Measurements from ENCODE around the gene MRPL52. TPM values are rescaled to one million over a fixed set of nuclear protein-coding genes. Genes with fewer than 3 reads are reported as not detected.

The MRPL52 gene
- total and polyA plus RNA-seq, 2 of the 13 experiments (the other 11 are each of a cell fraction or from before 2014, with no cell fraction given) = 118 to 329 TPM

DNA sequence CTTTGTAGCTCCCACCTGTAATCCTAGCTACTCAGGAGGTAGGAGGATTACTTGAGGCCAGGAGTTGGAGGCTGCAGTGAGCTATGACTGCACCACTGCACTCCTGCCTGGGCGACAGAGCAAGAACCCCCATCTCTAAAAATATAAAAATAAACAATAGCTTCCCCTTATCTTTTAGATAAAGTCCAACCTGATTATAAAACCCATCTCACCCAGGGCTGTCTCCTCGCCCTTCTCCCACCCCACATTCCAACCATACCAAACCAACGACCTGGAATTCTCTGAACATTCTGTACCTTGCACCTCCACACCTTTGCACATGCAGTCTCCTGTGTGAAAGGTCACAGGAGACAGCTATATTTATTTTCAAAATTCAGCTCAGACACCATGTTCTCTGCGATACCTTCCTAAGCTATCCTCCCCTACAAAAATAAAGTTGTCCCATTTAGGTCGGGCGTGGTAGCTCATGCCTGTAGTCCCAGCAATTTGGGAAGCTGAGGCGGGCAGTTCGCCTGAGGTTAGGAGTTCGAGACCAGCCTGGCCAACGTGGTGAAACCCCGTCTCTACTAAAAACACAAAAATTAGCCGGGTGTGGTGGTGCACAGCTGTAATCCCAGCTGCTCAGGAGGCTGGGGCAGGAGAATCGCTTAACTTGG, 22.1 kb upstream of the MRPL52 start (continued):
- TF ChIP-seq, protein P1, sequence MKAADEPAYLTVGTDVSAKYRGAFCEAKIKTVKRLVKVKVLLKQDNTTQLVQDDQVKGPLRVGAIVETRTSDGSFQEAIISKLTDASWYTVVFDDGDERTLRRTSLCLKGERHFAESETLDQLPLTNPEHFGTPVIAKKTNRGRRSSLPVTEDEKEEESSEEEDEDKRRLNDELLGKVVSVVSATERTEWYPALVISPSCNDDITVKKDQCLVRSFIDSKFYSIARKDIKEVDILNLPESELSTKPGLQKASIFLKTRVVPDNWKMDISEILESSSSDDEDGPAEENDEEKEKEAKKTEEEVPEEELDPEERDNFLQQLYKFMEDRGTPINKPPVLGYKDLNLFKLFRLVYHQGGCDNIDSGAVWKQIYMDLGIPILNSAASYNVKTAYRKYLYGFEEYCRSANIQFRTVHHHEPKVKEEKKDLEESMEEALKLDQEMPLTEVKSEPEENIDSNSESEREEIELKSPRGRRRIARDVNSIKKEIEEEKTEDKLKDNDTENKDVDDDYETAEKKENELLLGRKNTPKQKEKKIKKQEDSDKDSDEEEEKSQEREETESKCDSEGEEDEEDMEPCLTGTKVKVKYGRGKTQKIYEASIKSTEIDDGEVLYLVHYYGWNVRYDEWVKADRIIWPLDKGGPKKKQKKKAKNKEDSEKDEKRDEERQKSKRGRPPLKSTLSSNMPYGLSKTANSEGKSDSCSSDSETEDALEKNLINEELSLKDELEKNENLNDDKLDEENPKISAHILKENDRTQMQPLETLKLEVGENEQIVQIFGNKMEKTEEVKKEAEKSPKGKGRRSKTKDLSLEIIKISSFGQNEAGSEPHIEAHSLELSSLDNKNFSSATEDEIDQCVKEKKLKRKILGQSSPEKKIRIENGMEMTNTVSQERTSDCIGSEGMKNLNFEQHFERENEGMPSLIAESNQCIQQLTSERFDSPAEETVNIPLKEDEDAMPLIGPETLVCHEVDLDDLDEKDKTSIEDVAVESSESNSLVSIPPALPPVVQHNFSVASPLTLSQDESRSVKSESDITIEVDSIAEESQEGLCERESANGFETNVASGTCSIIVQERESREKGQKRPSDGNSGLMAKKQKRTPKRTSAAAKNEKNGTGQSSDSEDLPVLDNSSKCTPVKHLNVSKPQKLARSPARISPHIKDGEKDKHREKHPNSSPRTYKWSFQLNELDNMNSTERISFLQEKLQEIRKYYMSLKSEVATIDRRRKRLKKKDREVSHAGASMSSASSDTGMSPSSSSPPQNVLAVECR (CRISPR knock-in tag; IDR thresholded peaks at IDR 0.05; ENCODE audit: borderline replicate concordance) = no peak
- TF ChIP-seq, protein P2, sequence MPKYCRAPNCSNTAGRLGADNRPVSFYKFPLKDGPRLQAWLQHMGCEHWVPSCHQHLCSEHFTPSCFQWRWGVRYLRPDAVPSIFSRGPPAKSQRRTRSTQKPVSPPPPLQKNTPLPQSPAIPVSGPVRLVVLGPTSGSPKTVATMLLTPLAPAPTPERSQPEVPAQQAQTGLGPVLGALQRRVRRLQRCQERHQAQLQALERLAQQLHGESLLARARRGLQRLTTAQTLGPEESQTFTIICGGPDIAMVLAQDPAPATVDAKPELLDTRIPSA (CRISPR knock-in tag; IDR thresholded peaks at IDR 0.05; ENCODE audit: borderline replicate concordance) = no peak
- TF ChIP-seq ZNF331 (CRISPR knock-in tag; IDR thresholded peaks at IDR 0.05) (peak; percentile 54), GATAD1 (CRISPR knock-in tag; IDR thresholded peaks at IDR 0.05) (no peak), CENPT (CRISPR knock-in tag; IDR thresholded peaks at IDR 0.05; ENCODE audit: low read depth) (no peak), KMT2B (CRISPR knock-in tag; IDR thresholded peaks at IDR 0.05) (no peak), ZSCAN20 (CRISPR knock-in tag; IDR thresholded peaks at IDR 0.05; ENCODE audit: borderline replicate concordance) (no peak), ATAD3A (CRISPR knock-in tag; IDR thresholded peaks at IDR 0.05) (no peak), MTA1 (CRISPR knock-in tag; IDR thresholded peaks at IDR 0.05; ENCODE audit: borderline replicate concordance) (no peak), SNAPC2 (CRISPR knock-in tag; IDR thresholded peaks at IDR 0.05) (no peak), ZKSCAN8 (CRISPR knock-in tag; IDR thresholded peaks at IDR 0.05; ENCODE audit: borderline replicate concordance) (no peak), ZFY (CRISPR knock-in tag; IDR thresholded peaks at IDR 0.05) (no peak), NR2C2 (CRISPR knock-in tag; IDR thresholded peaks at IDR 0.05; ENCODE audit: borderline replicate concordance) (peak; percentile 65; the same call in 1 of the 2 replicates), RFX1 (IDR thresholded peaks at IDR 0.05) (no peak), ZNF235 (CRISPR knock-in tag; IDR thresholded peaks at IDR 0.05; ENCODE audit: borderline replicate concordance) (no peak), HNRNPUL1 (IDR thresholded peaks at IDR 0.05; ENCODE audit: low read depth, low read length) (no peak)
- TF ChIP-seq, protein P3, sequence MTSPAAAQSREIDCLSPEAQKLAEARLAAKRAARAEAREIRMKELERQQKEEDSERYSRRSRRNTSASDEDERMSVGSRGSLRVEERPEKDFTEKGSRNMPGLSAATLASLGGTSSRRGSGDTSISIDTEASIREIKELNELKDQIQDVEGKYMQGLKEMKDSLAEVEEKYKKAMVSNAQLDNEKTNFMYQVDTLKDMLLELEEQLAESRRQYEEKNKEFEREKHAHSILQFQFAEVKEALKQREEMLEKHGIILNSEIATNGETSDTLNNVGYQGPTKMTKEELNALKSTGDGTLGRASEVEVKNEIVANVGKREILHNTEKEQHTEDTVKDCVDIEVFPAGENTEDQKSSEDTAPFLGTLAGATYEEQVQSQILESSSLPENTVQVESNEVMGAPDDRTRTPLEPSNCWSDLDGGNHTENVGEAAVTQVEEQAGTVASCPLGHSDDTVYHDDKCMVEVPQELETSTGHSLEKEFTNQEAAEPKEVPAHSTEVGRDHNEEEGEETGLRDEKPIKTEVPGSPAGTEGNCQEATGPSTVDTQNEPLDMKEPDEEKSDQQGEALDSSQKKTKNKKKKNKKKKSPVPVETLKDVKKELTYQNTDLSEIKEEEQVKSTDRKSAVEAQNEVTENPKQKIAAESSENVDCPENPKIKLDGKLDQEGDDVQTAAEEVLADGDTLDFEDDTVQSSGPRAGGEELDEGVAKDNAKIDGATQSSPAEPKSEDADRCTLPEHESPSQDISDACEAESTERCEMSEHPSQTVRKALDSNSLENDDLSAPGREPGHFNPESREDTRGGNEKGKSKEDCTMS (CRISPR knock-in tag; conservative IDR thresholded peaks at IDR 0.05) = no peak
- TF ChIP-seq, protein P4, sequence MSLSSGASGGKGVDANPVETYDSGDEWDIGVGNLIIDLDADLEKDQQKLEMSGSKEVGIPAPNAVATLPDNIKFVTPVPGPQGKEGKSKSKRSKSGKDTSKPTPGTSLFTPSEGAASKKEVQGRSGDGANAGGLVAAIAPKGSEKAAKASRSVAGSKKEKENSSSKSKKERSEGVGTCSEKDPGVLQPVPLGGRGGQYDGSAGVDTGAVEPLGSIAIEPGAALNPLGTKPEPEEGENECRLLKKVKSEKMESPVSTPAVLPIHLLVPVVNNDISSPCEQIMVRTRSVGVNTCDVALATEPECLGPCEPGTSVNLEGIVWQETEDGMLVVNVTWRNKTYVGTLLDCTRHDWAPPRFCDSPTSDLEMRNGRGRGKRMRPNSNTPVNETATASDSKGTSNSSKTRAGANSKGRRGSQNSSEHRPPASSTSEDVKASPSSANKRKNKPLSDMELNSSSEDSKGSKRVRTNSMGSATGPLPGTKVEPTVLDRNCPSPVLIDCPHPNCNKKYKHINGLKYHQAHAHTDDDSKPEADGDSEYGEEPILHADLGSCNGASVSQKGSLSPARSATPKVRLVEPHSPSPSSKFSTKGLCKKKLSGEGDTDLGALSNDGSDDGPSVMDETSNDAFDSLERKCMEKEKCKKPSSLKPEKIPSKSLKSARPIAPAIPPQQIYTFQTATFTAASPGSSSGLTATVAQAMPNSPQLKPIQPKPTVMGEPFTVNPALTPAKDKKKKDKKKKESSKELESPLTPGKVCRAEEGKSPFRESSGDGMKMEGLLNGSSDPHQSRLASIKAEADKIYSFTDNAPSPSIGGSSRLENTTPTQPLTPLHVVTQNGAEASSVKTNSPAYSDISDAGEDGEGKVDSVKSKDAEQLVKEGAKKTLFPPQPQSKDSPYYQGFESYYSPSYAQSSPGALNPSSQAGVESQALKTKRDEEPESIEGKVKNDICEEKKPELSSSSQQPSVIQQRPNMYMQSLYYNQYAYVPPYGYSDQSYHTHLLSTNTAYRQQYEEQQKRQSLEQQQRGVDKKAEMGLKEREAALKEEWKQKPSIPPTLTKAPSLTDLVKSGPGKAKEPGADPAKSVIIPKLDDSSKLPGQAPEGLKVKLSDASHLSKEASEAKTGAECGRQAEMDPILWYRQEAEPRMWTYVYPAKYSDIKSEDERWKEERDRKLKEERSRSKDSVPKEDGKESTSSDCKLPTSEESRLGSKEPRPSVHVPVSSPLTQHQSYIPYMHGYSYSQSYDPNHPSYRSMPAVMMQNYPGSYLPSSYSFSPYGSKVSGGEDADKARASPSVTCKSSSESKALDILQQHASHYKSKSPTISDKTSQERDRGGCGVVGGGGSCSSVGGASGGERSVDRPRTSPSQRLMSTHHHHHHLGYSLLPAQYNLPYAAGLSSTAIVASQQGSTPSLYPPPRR (CRISPR knock-in tag; IDR thresholded peaks at IDR 0.05; ENCODE audit: borderline replicate concordance) = no peak

Data from HepG2 (cell line).